GM21576 (cell line): Measurements from ENCODE around the gene ATP5F1E.
"Not testable (repeated sequence)": the region's sequence is repeated elsewhere in the genome, so short reads cannot be mapped to it uniquely, and the experiment has no call there.

Experiments
- ATAC-seq: cut with Tn5 transposase; IDR thresholded peaks from one replicate; pipeline ENCODE4 v1.9.1; 2021; ENCODE audit warnings: mild to moderate bottlenecking, moderate library complexity; ENCODE audit not compliant: unreplicated experiment

The ATP5F1E gene

DNA sequence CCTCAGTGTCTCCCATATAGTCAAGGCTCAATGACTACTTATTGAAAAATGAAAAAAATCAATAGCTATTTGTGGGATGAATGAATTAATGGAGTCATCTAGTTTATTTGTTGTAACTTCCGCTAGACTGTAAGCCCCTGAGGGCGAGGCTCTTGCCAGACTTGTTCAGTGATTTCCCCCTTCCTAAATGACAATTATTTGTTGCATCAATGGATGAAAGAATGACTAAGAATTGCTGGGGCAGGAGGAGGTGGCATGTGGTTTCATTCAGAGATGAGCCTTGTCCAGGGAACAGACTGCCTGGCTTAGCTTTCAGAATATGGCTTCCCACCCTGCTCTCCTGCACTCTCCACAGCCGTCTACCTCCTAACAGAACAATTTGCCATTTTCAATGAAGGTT lies 11.6 kb upstream of the ATP5F1E start:
- no peak for ATAC-seq

DNA sequence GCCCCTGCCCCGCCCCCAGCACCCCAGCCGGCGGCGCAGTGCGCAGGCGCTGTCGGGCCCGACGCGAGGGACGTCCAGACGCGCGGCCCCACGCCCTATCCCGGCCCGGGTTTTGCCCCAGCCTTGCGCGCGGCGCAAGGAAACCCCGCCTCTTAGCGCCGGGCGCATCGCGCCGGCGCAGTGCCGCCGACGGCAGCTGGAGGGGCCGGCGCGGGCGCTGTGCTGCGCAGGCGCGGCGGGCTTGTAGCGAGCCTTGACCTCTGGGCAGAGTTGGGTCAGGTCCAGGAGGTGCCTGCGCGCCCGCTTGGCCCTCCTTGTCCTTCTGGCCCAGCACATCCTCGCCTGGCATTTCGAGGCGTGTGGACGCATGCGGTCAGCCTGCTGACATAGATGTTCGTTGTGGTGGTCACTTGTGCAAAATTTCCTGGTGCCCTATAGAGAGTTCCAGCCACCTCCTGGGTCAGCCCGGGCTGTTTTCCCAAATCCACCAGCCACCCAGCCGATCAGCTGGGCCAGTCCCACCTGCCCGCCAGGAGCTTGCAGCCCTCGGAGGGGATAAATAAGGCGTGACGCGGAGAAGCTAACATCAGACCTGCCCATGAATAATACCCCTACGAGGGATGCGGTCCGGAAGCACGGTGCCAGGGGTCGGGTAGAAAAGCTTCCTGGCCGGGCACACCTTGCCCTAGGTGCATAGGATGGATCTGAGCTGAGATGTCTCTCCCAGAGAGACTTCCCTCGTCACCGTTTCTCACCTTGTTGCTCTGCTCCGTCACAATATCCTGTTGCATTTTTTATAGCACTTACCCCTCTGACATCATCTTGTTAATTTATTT lies 10.9 kb upstream of the ATP5F1E start:
- ATAC-seq = peak; percentile 85

DNA sequence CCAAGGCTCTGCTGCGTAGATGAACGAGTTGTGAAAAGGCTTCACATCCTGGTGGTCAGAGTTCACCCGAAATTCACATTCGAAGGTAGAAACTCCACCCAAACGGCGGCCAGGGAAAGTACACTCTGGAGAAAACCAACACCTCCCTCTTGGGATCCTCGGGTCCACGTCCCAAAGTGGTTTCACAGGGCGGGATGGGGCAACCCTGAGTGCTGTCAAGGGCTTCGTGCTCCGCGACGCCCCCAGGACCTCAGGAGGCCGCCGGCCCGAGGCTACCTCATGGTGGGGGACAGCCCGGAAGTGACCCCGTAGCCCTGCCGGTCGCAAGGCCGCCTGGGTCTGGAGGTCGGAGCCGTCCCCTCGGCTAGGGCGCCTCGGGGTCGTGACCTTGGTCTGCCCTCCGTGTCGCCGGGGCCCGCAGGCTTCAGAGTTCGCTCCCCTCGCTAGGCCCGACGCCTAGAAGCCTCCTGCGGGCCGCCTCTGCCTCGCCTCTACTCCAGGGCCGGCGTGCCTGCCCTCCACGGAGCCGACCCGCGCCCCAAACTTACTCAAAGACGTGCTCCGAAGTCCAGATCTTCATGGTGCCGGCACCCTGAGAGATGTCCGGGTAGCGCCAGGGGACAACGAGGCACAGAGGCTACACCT lies 10.1 kb upstream of the ATP5F1E start, which contains the start of gene PRELID3B:
Gene PRELID3B (minus strand): TSS at position 636 of the 645 bp plus-strand sequence. CDS start 56 bp downstream, at position 580.
- peak; percentile 31 for ATAC-seq

DNA sequence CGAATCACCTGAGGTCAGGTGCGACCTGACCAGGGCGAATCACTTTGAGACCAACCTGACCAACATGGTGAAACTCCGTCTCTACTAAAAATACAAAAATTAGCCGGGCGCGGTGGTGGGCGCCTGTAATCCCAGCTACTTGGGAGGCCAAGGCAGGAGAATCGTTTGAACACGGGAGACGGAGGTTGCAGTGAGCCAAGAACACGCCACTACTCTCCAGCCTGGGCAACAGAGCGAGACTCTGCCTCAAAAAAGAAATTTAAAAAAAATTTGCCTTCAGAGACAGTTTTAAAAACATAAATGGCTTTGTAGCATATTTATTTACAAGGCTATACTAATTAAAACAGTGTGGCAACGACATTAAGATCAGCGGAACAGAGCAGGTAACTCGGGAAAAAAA lies 9.4 kb upstream of the ATP5F1E start:
- not testable (repeated sequence) for ATAC-seq

DNA sequence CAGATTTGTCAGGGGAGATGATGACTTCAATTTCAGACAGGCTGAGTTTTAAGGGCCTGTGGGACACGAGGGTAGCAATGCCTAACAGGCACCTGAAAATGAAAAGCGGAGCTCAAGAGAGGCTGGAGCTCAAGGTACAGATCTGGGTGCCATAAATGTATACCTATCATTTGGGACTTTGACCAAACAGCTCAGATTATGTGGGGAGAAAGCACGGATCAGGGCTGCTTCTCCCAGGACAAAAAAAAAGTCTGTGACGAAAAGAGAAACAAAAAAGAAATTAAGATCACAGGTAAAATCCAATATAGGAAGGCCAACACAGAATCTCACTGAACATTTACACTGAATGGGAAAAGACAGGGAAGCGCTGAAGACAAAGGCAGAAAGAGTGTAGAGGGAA lies 8.5 kb upstream of the ATP5F1E start:
- ATAC-seq = no peak

GRCh38 chr20:59039233-59039632 lies 7.1 kb upstream of the ATP5F1E start:
- ATAC-seq = no peak

DNA sequence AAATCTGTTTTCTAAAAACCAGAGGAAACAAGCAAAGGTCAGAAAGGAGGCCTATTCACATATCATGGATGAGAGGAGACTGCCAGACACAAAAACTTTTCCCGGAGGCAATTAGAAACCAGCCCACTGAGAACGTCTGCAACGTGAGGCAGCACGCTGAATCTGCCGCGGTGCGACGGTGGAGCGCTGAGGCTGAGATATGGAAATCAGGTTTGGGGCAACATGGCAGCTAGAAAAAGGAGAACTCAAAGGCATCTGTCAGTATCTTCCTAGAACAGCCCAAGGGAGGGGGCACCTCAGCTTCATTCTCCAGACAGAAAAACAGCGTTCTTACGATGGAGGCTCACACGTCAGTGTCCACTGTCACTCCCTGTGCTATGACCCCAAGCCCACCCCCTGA lies 5.3 kb upstream of the ATP5F1E start:
- no peak for ATAC-seq

GRCh38 chr20:59035381-59035780 lies 3.2 kb upstream of the ATP5F1E start:
- no peak for ATAC-seq

GRCh38 chr20:59033616-59034165 lies 1.6 kb upstream of the ATP5F1E start:
- no peak for ATAC-seq

DNA sequence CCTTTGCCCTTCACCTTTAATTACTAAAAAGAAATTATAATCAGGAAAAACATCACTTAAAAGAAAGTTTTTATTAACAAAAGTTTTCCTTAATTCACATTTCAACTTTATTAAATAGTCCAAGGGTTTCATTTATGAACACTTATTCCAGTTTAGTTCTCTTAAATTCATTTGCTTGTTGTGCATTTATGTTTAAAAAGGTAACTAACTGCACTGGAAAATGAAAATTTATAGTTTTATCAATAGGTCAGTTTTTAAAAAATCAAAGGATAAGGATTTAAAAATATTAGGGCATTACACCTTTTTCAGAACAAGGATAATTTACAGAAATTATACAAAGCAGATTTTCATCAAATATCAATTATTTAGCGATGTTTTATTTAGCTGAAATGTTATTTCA lies 958 bp upstream of the ATP5F1E start:
- ATAC-seq = no peak

DNA sequence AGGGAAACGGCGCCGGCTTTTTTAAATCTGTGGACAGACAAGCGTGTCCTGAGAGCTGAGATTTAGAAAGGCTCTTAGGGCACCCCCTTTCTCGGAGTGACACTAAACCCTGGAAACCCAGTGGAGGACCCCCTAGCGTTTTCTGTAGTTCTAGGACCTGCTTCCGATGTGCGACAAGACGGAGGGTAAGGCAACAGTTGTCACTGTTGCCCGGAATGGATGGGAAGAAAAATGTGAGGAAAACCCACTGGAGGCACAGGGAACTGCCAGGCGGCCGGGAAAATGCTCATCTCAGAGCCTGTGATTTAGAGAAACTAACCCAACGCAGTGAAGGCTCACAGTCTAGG lies 551 bp upstream of the ATP5F1E start:
- ATAC-seq = no peak

DNA sequence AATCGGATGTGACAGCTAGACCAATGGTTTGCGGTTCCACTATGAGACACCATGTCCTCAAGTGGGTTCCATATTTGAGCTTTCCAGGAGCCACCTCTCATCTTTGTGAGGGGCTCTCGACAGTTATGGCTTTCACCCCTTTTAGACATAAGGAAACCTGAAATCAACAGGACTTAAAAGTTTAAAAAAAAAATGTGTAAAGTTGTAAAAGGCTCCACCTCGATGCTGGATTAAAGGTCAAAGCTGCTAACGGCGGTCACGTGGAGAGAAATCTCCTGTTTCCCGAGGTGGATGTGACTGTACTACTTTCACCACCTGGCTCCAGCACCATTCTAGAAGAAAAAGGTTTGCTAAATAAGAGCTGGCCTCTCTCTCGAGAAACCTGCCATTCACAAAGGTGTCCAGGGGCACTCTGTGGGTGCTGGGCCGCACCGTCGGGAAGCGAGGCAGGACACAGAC lies 542 bp downstream of the ATP5F1E start:
- ATAC-seq = no peak

- no peak for ATAC-seq
Observed at GRCh38 chr20:59030911-59031563, 1.1 kb downstream of the ATP5F1E start.

DNA sequence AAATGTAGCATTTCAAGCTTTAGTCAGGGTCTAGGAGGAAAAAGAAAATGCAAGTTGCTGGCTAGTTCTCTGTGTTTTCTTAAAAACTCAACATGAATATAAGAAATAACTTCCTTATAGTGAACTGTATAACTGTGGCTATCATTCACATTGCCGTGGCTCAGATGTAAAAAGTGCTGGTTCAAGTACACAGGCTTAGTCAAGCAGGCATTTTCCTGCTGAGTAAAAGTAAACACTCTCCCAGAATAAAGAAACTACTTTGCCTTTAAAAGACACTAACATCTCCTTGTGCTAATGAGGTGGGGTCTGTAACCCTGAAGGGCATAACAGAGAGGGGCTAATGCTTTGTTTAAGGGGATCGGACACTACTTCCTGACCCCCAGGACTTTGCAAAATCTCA lies 3.3 kb downstream of the ATP5F1E start:
- ATAC-seq = no peak

DNA sequence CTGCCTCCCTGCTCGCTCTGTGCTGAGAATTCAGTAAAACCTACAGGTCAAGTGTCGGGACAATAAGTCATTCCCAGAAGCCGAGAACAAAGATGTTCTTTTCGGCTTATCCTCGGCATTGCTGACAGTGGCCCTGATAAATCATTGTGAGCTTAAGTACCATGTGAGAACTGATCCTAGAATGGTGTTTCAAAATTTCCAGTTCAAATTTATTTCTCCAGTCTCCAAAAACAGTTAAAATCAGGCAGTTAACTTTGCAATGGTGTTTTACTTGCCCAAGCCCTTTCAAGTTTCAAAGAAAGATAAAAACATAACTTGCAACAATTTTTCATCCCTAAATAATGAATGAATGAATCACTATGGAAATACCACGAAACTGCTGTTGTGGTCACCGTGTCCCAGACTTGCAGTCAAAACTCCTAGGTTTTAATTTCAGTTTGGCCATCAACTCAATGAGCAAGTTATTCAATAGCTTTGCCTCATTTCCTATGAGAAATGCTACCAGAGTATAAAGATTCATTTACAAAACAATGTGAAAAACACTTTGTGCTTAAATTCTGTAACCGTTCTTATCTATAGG lies 4.3 kb downstream of the ATP5F1E start:
- no peak for ATAC-seq

DNA sequence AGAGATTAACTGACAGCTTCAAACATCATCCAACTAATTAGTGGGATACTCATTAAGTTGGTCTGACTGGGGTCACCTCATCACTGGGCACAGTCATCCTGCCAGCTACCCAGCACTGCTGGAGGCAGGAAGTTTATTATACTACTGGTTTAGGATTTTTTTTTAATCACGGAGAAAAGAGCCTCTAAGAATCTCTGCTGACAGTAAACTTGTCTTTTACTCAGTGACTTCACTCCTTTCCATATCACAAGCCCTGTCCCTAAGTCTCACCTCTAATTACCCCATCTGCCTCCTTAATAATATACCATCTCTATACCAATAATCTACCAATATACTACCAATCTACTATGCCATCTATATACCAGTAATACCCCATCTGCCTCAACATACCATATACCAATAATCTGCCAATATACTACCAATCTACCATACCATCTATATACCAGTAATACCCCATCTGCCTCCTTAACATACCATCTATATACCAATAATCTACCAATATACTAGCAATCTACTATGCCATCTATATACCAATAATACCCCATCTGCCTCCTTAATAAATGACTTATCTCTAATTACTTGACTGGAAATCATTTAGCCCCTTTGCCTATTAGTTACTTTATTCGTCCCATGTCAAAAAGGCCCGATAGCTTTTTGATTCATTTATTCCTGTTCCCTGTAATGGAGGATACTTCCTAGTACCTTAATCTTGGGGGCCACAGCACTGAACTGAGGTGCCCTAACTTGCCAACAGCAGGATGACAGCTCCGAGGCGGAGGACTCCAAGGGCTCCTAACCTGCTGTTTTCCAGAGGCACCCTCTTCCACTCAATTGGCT lies 5.0 kb downstream of the ATP5F1E start:
- no peak for ATAC-seq

- ATAC-seq = no peak
Observed at GRCh38 chr20:59025511-59025910, 6.6 kb downstream of the ATP5F1E start.

DNA sequence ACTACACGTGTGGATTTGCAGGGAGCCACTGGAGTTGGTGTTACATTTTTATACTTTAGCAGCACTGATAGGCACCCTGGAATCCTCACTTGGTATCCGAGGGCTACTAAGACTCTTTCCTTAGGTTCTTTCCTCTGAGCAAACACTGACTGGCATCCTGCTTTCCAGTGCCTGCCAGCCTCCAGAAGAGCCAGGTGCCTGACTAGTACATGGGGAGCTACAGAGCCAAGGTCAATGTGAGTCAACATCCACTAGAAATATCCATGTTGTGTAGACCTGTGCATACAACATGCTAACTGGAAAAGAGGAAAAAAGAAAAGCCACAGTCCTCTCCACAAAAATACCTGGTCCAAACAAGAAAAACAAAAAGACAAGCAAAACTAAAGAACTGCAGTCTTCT lies 7.0 kb downstream of the ATP5F1E start:
- ATAC-seq = no peak

GRCh38 chr20:59024111-59024530 lies 8.0 kb downstream of the ATP5F1E start:
- no peak for ATAC-seq

DNA sequence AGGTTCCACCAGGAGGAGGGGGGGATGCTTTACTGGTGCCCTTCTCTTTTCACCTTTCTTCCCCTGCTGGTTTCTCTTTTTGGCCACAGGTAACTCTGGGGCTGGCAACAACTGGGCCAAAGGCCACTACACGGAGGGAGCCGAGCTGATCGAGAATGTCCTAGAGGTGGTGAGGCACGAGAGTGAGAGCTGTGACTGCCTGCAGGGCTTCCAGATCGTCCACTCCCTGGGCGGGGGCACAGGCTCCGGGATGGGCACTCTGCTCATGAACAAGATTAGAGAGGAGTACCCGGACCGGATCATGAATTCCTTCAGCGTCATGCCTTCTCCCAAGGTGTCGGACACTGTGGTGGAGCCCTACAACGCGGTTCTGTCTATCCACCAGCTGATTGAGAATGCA lies 8.5 kb downstream of the ATP5F1E start:
- no peak for ATAC-seq
